ENCODE measurements around the gene SNTG2.

The SNTG2 gene

GRCh38 chr2:1309507-1309906 lies 358.9 kb downstream of the SNTG2 start:
- DNase-seq (ENCODE audit: low read depth, low spot score): no peak

- DNase-seq (ENCODE audit: low read depth, low spot score): no peak
Observed at GRCh38 chr2:1310202-1310601, 359.6 kb downstream of the SNTG2 start.

GRCh38 chr2:1310866-1311265 lies 360.2 kb downstream of the SNTG2 start:
- no peak for DNase-seq (ENCODE audit: low read depth, low spot score)

- no peak for DNase-seq (ENCODE audit: low read depth, low spot score)
Observed at GRCh38 chr2:1313240-1313924, 362.7 kb downstream of the SNTG2 start.

- DNase-seq (ENCODE audit: low read depth, low spot score): no peak
Observed at GRCh38 chr2:1314254-1314653, 363.6 kb downstream of the SNTG2 start.

GRCh38 chr2:1318366-1319009 lies 367.8 kb downstream of the SNTG2 start:
- no peak for DNase-seq (ENCODE audit: low read depth, low spot score)

DNA sequence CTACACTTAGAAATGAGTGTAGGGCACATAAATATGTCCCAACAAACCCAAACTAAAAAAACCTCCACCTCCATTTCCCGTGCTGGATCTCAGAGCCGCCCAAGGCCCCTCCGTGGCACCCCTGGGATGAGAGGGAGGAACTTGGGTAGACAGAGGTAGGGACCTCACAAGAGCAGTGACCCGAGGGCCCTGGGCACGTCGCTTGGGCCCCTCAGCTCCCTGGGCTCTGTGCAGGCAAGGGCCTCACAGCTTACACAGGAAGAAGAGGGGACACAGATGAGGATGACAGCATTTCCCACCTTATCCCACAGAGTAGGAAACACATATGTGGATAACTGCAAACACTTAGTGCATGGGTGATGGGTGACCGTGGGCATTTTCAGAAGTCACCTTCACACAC lies 368.7 kb downstream of the SNTG2 start:
- no peak for DNase-seq (ENCODE audit: low read depth, low spot score)

DNA sequence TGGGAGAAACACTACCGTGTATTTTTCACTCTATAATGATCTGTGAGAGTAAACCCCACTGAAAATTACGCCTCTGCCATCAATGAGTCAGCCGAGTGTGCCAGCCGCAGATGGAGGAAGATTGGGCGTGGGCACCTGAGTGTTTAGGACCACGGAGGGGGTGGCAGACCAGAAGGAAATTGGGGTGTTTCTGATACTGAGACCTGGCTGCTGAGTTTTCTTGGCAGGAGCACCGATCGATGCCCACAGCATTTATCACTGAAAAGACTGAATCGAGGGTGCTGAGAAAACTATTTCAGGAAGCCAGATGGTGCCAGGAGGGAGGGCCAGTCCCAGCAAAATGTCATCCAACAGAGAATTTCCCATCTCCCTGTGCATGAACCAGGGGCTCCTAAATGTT lies 370.7 kb downstream of the SNTG2 start:
- no peak for DNase-seq (ENCODE audit: low read depth, low spot score)

DNA sequence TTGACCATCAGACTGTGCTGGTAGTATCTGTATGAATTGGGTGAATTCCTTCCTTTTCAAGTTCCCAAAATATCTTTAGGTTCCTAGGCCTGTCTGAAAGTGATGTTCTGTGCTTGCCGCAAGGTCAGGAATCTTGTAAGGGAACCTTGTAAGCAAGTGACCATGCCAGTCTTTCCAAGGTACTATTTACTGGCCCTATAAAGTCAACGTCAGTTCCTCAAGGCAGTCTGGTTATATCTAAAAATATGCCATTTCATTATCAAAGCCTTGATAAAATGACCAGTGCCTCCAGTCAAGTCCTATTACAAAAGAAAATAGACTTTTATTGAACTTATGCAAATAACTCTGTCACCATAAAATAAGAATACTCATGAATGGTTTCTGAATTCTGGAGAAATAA lies 374.2 kb downstream of the SNTG2 start:
- no peak for DNase-seq (ENCODE audit: low read depth, low spot score)

GRCh38 chr2:1328684-1329083 lies 378.0 kb downstream of the SNTG2 start:
- DNase-seq (ENCODE audit: low read depth, low spot score): no peak

DNA sequence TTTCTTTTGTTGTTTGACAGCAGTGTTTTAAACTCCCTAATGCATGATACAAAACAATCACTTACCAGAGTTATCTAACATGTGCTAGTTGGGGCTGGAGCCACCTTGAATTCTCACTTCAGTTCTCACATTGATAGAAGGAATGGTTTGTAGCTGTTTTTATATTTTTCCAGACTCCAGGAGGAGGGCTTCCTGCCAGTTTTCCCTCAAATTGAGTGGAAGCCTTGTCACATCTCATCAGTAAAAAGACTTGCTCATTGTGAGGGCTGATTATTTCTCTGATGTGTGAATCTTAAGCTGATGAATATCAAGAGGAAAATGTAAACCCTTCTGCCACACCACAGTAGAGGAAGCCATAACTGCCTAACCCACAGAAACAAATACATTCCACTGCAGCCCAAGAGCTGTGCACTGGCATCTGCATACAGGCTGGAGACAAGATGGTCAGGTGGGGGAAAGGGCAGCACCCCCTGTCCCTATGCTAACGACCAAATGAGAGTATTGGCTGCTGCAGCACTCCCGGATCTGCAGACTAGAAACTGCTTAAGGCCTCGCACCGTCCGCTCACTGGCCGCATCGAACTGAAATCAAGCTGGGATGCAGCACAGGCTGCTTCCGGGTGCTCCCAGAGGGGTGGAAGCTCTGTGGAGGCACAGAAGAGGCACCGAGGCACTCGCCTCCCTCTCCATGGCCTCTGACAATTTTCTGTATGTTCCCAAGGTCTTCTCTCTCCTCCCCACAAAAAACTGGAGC lies 388.9 kb downstream of the SNTG2 start:
- peak; percentile 3 for DNase-seq (ENCODE audit: low read depth, low spot score)

DNA sequence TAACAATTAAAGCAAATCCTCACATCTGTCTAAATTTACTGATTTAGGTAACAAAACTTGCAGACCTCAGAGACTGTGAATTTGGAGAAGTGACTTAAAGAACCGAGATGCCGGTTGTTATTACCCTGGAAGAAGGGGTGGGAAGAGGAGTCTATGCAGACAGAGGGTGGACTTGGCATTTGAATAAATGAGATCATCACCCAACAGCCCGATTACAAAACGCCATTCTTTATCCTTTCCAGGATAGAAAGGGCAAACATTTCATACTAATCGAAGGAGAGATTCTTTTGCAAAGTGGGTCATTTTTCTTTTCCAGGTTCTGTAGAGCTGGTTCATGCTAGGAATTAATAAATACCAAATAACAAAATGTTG lies 389.5 kb downstream of the SNTG2 start:
- DNase-seq (ENCODE audit: low read depth, low spot score): no peak

GRCh38 chr2:1341404-1342120 lies 390.9 kb downstream of the SNTG2 start:
- DNase-seq (ENCODE audit: low read depth, low spot score): no peak

- no peak for DNase-seq (ENCODE audit: low read depth, low spot score)
Observed at GRCh38 chr2:1348789-1349188, 398.1 kb downstream of the SNTG2 start.

DNA sequence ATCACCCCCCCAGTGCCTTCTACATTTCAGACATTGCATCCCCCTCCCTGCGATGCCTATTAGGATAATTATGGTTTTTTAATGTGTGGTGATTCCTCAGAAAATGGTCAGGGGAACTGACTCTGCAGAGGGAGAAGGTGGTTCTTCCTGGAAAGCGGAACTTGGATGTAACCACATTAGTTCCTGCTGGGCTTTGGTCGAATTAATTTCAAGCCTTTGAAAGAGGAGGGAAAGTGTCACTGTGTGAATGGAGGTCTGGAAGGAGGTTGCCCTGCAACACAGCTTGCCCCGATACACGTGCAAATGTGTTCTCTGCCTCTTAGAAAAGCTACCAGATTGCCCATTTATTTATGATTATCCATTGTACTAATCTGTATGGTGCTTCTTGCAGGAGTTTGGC lies 399.5 kb downstream of the SNTG2 start:
- DNase-seq (ENCODE audit: low read depth, low spot score): no peak

- no peak for DNase-seq (ENCODE audit: low read depth, low spot score)
Observed at GRCh38 chr2:1353124-1353523, 402.5 kb downstream of the SNTG2 start.

DNA sequence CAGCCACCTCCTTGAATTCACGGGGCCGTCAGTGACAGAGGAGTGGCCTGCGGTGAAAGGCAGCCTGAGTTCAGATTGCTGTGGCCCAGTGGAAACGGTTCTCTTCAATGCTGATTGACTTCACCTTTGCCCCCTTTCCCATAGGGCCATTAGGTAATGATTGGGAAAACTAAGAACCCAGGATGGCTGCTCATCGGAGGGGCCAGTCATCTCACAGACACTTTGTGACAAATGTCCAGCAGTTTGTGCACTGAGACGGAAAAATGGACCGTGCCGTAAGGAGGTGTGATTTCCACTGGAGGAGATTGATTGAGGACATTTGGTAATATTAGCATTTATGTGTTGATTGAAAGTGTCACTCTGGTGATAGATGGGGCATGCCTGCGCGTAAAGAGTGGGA lies 402.9 kb downstream of the SNTG2 start:
- DNase-seq (ENCODE audit: low read depth, low spot score): no peak

GRCh38 chr2:1360144-1360543 lies 409.5 kb downstream of the SNTG2 start:
- no peak for DNase-seq (ENCODE audit: low read depth, low spot score)

DNA sequence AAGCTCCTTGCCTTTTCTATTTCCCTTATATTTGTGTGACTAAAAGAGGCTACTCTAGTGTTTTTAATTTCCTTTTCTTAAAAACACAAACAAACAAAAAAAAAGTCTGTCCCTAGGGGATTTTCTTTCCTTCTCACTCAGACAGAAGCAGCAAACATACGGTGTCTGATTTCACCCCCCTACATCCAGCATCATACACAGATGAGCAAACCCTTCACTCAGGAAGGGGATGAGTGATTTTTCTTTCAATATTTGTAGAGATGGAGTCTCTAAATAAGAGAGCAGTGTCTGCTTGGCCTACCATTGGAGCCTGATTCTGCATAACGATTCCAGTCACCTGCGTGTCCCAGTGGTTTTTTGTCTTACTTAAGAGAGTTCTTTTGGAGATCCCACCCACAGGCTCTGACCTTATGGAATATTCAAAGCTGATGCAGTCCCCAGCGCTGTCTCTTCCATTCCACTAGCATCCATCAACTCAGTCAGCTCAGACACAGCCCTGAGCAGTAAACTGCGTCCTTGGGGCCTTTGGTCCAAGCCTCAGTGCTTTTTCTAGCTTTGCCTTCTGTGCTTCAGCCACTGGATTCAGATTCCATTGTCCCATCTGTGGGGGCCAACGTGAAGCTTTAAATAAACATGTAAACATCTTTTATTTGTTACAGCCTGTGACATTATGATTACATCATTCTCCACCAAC lies 410.1 kb downstream of the SNTG2 start:
- no peak for DNase-seq (ENCODE audit: low read depth, low spot score)

DNA sequence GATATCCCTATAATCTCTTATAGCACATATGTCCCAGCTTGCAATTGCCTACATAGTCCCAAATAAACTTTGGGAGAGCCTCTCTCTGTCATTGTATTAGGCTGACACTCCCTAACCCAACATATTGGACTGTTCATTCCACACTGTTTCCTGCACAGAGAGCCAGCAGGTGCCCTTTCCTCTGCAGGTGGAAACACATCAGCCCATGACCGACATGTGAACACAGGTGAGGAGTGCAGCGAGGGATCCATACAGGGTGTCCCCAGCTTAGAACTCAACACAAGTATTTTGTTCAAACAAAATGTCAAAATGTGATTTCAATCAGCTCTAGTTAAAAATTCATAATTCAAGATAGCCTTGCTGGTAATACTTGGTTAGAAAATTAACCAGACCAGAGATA lies 412.7 kb downstream of the SNTG2 start:
- DNase-seq (ENCODE audit: low read depth, low spot score): no peak

DNA sequence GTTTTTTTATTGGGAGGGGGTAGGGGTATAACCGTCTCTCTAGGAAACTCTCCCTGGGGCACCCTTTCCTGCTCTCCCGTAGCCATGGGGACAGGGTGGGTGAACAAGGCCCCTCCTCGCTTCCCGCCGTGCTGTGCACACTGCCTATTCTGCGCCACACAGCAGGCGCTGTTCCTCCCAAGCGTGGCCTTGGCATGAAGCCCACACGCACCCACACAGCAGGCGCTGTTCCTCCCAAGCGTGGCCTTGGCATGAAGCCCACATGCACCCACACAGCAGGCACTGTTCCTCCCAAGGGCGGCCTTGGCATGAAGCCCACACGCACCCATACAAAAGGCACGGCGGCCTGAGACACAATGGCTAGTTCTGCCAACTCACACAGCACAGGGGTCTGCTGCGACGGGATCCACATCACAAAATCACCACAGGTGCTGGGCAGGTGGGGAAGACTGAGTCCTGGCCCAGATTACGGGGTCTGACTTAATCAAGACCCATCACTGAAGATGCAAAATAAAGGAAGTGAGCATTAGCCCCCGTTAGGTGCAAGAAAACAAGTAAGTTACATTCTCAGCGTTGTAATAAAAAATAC lies 416.0 kb downstream of the SNTG2 start:
- DNase-seq (ENCODE audit: low read depth, low spot score): no peak

Data from astrocyte of the hippocampus (primary cell).